Uterus (tissue), 2 donors: ENCODE results near the gene MS4A12.

Source experiments
- POLR2A ChIP-seq, 2 donors: fragments of 450-650 bp; IDR thresholded peaks; one replicate each; pipeline ENCODE4 v1.6.1; 2016; ENCODE audit warnings: antibody characterized with exemption in 2 of 2, mild to moderate bottlenecking in 1 of 2, moderate library complexity in 1 of 2
- TF ChIP-seq, protein P1 (sequence below), 4 experiments: fragments of 200-600 bp in 2 of 4; fragments of 450-650 bp in 2 of 4; sonication (generic) in 2 of 4; IDR thresholded peaks; one replicate each; pipeline ENCODE4 v1.5.1; 2016 to 2019; ENCODE audit warnings: antibody characterized with exemption in 4 of 4, mild to moderate bottlenecking in 2 of 4, moderate library complexity in 1 of 4

DNA sequence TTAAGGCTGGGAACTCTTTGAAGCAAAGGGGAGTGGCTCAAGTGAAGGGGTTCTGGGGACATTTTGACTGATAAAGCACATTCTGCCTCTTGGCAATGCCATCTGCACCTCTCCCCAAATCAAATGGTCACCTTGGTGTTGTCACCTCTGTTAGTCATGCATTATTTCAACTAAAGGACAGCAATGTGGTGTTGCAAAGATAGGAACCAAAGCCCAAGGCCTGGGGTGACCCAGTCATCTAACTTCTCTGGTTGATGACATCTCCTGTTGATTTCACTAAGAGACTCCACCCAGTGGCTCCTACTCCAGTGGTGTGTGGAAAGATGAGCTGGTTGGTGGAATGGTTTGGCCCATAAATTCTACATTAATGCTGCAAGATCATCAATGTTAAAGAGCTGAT lies 44.7 kb upstream of the MS4A12 start:
- TF ChIP-seq, protein P1, sequence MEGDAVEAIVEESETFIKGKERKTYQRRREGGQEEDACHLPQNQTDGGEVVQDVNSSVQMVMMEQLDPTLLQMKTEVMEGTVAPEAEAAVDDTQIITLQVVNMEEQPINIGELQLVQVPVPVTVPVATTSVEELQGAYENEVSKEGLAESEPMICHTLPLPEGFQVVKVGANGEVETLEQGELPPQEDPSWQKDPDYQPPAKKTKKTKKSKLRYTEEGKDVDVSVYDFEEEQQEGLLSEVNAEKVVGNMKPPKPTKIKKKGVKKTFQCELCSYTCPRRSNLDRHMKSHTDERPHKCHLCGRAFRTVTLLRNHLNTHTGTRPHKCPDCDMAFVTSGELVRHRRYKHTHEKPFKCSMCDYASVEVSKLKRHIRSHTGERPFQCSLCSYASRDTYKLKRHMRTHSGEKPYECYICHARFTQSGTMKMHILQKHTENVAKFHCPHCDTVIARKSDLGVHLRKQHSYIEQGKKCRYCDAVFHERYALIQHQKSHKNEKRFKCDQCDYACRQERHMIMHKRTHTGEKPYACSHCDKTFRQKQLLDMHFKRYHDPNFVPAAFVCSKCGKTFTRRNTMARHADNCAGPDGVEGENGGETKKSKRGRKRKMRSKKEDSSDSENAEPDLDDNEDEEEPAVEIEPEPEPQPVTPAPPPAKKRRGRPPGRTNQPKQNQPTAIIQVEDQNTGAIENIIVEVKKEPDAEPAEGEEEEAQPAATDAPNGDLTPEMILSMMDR (IDR thresholded peaks at IDR 0.05): no peak
- TF ChIP-seq POLR2A (IDR thresholded peaks at IDR 0.05): no peak
